ENCODE measurements around the gene AGPS. TPM values are rescaled to one million over a fixed set of nuclear protein-coding genes. Genes with fewer than 3 reads are reported as not detected.
A peak's percentile ranks its signal among the peaks of the same experiment; 100 is the strongest.

Gene AGPS
- total and polyA plus RNA-seq, 2 of the 13 experiments (the other 11 are each of a cell fraction or from before 2014, with no cell fraction given), result 39.4 to 99.0 TPM

- BruUV-seq (replicated peaks), result no TSS peak
- in situ Hi-C loops (cut with HindIII; ENCODE audit: extremely low pct_ligation_motif_present, low pct_unique_long_range_greater_than_20kb) (no loop called here), intact Hi-C loops (cut with micrococcal nuclease; ENCODE audit: unreplicated experiment) (no loop called here)
- FAIRE-seq (no peak), DNase-seq (ENCODE audit: low spot score) (no peak), ATAC-seq (peak; percentile 42)
- Histone ChIP-seq H3K27me3 (ENCODE audit: control insufficient read depth in 1 of 2, insufficient read depth in 2 of 2, low read length in 2 of 2) (no peaks in the 10 kb centered on the region; a peak in 1 of 5 replicates), H3K9me3 (ENCODE audit: low read length) (no peaks in the 10 kb centered on the region), H3K79me2 (ENCODE audit: insufficient read depth, low read length) (no peaks in the 10 kb centered on the region), H2AFZ (ENCODE audit: low read length) (no peak overlapping the region), H3K4me2 (ENCODE audit: low read depth, low read length) (peak overlapping the region; percentile 77), H4K20me1 (ENCODE audit: insufficient read depth, low read length) (no peaks in the 10 kb centered on the region), H3K27ac (ENCODE audit: extremely low read length, insufficient read depth, low read length) (no peak overlapping the region), H3K9ac (ENCODE audit: insufficient read depth, low read depth, low read length) (no peak overlapping the region), H3K4me1 (ENCODE audit: insufficient read depth, low read length) (peaks cover 35% of the 10 kb centered on the region), H3K4me3 (replicated peaks in 1 of 3; ENCODE audit: insufficient read depth in 1 of 3, low read depth in 2 of 3, low read length in 3 of 3) (no peak overlapping the region), H3K36me3 (replicated peaks in 1 of 2; ENCODE audit: control insufficient read depth in 1 of 2, insufficient read depth in 2 of 2, low read length in 2 of 2) (no peaks in the 10 kb centered on the region)
- TF ChIP-seq PRPF4 (IDR thresholded peaks at IDR 0.05; ENCODE audit: low read depth, low read length, poor library complexity, severe bottlenecking) (no peak), SOX13 (IDR thresholded peaks at IDR 0.05) (no peak), SOX13 (CRISPR knock-in tag; conservative IDR thresholded peaks at IDR 0.05 in 1 of 2, IDR thresholded peaks at IDR 0.05 in 1 of 2) (peak in 1 of 2 experiments; percentile 25; a peak in 1 of 4 replicates), FOXA3 (CRISPR knock-in tag; IDR thresholded peaks at IDR 0.05) (0 out of 2 replicates have a peak, but pooled peaks have one; percentile 11), MLXIP (CRISPR knock-in tag; IDR thresholded peaks at IDR 0.05; ENCODE audit: borderline replicate concordance) (no peak), PPARG (CRISPR knock-in tag; conservative IDR thresholded peaks at IDR 0.05) (no peak), RARA (CRISPR knock-in tag; IDR thresholded peaks at IDR 0.05) (peak; percentile 37; the same call in 1 of the 2 replicates), ZNF326 (CRISPR knock-in tag; IDR thresholded peaks at IDR 0.05; ENCODE audit: borderline replicate concordance) (no peak), BCL6 (CRISPR knock-in tag; IDR thresholded peaks at IDR 0.05) (peak; percentile 68), FOXP4 (CRISPR knock-in tag; IDR thresholded peaks at IDR 0.05) (no peak), NR2F6 (IDR thresholded peaks at IDR 0.05) (no peak), NR2F6 (CRISPR knock-in tag; IDR thresholded peaks at IDR 0.05) (peak; percentile 23; the same call in 1 of the 2 replicates), ARID5B (CRISPR knock-in tag; IDR thresholded peaks at IDR 0.05) (0 out of 2 replicates have a peak, but pooled peaks have one; percentile 12)
- POLR2A ChIA-PET, result no interaction called here
- 17% methylated on average over 1 of the region's 1 CpG for WGBS (ENCODE audit: low lambda C conversion rate)
- CTCF ChIA-PET (ENCODE audit: low intra/inter-chr PET ratio, low total read pairs), result no interaction called here
Measured at GRCh38 chr2:177586154-177586553, 193.6 kb downstream of the AGPS start.
